Mucosa of stomach (tissue), 1 donor: ENCODE results near the gene MX2.
"Not testable (repeated sequence)": the region's sequence is repeated elsewhere in the genome, so short reads cannot be mapped to it uniquely, and the experiment has no call there.

Experiments
- H3K27me3 ChIP-seq: one replicate; pipeline ENCODE4 v1.7.0; 2013; ENCODE audit warnings: mild to moderate bottlenecking, low read length; ENCODE audit not compliant: control insufficient read depth, insufficient read depth
- H3K36me3 ChIP-seq: one replicate; pipeline ENCODE4 v1.7.0; 2013; ENCODE audit warnings: low read length; ENCODE audit not compliant: control insufficient read depth, insufficient read depth
- H3K4me1 ChIP-seq: one replicate; pipeline ENCODE4 v1.7.0; 2013; ENCODE audit warnings: mild to moderate bottlenecking, low read length; ENCODE audit not compliant: control insufficient read depth, insufficient read depth
- H3K4me3 ChIP-seq: one replicate; pipeline ENCODE4 v1.7.0; 2013; ENCODE audit warnings: low read length
- H3K9ac ChIP-seq: one replicate; pipeline ENCODE4 v1.7.0; 2013; ENCODE audit warnings: mild to moderate bottlenecking, low read length, moderate library complexity
- H3K9me3 ChIP-seq: one replicate; pipeline ENCODE4 v1.7.0; 2013; ENCODE audit warnings: mild to moderate bottlenecking, low read length, moderate library complexity; ENCODE audit not compliant: control insufficient read depth
- donor health status: Pancreatic carcinoma.

The MX2 gene

GRCh38 chr21:41361786-41362604, at the start of gene MX2:
Gene MX2, plus strand, starts transcription at chr21:41362027. Its CDS starts 14,880 bp downstream, at chr21:41376907.
- Histone ChIP-seq H3K9me3 (no peaks in the 10 kb centered on the region), H3K4me1 (peaks cover 85% of the 10 kb centered on the region), H3K4me3 (peak within 1 kb of the TSS; percentile 27), H3K9ac (peak within 1 kb of the TSS; percentile 51), H3K36me3 (no peaks in the 10 kb centered on the region), H3K27me3 (no peaks in the 10 kb centered on the region)

GRCh38 chr21:41313285-41314164, 48.3 kb upstream of the MX2 start:
- H3K4me3 ChIP-seq, H3K36me3 ChIP-seq, H3K27me3 ChIP-seq, H3K9me3 ChIP-seq, H3K9ac ChIP-seq: not testable (repeated sequence)
- peaks cover 14% of the 10 kb centered on the region for H3K4me1 ChIP-seq

- H3K27me3 ChIP-seq, result peaks cover 5% of the 10 kb centered on the region
- no peak overlapping the region for H3K4me3 ChIP-seq
- H3K36me3 ChIP-seq, result peaks cover 4% of the 10 kb centered on the region
- H3K9me3 ChIP-seq, result no peaks in the 10 kb centered on the region
- H3K9ac ChIP-seq, result no peak overlapping the region
- peaks cover 32% of the 10 kb centered on the region for H3K4me1 ChIP-seq
These were observed 46.1 kb upstream of the MX2 start for GRCh38 chr21:41315726-41316125.

- no peaks in the 10 kb centered on the region for H3K9me3 ChIP-seq
- H3K4me1 ChIP-seq, result peaks cover 39% of the 10 kb centered on the region
- H3K36me3 ChIP-seq, result peaks cover 9% of the 10 kb centered on the region
- H3K27me3 ChIP-seq, result peaks cover 5% of the 10 kb centered on the region
- H3K4me3 ChIP-seq, result peak within 1 kb of the TSS; percentile 54
- H3K9ac ChIP-seq, result peak within 1 kb of the TSS; percentile 94
These were observed 45.4 kb upstream of the MX2 start, which contains the start of gene FAM3B for GRCh38 chr21:41316200-41317062. Gene FAM3B, plus strand, starts transcription at chr21:41316801. Its CDS starts 79 bp downstream, at chr21:41316880.

- no peaks in the 10 kb centered on the region for H3K9me3 ChIP-seq
- H3K36me3 ChIP-seq, result peaks cover 9% of the 10 kb centered on the region
- H3K4me1 ChIP-seq, result peaks cover 45% of the 10 kb centered on the region
- peaks cover 5% of the 10 kb centered on the region for H3K27me3 ChIP-seq
- H3K9ac ChIP-seq, result peak overlapping the region; percentile 94
- H3K4me3 ChIP-seq, result peak overlapping the region; percentile 54
These were observed 44.8 kb upstream of the MX2 start for GRCh38 chr21:41317063-41317392.

GRCh38 chr21:41317458-41317857, 44.4 kb upstream of the MX2 start:
- Histone ChIP-seq H3K4me3 (peak overlapping the region; percentile 54), H3K9ac (peak overlapping the region; percentile 94), H3K9me3 (no peaks in the 10 kb centered on the region), H3K4me1 (peaks cover 48% of the 10 kb centered on the region), H3K27me3 (peaks cover 5% of the 10 kb centered on the region), H3K36me3 (peaks cover 9% of the 10 kb centered on the region)

GRCh38 chr21:41318218-41318617, 43.6 kb upstream of the MX2 start:
- Histone ChIP-seq H3K9me3 (no peaks in the 10 kb centered on the region), H3K27me3 (peaks cover 5% of the 10 kb centered on the region), H3K4me3 (no peak overlapping the region), H3K36me3 (peaks cover 9% of the 10 kb centered on the region), H3K4me1 (peaks cover 56% of the 10 kb centered on the region), H3K9ac (peak overlapping the region; percentile 94)

- Histone ChIP-seq H3K4me1 (peaks cover 65% of the 10 kb centered on the region), H3K27me3 (peaks cover 5% of the 10 kb centered on the region), H3K9ac (no peak overlapping the region), H3K36me3 (peaks cover 9% of the 10 kb centered on the region), H3K9me3 (no peaks in the 10 kb centered on the region), H3K4me3 (no peak overlapping the region)
These were observed 42.6 kb upstream of the MX2 start for GRCh38 chr21:41319273-41319672.

- H3K4me3 ChIP-seq, result no peak overlapping the region
- H3K9ac ChIP-seq, result no peak overlapping the region
- peaks cover 77% of the 10 kb centered on the region for H3K4me1 ChIP-seq
- peaks cover 9% of the 10 kb centered on the region for H3K36me3 ChIP-seq
- peaks cover under 1% of the 10 kb centered on the region for H3K27me3 ChIP-seq
- H3K9me3 ChIP-seq, result no peaks in the 10 kb centered on the region
These were observed 40.5 kb upstream of the MX2 start for GRCh38 chr21:41321211-41321907.

- peaks cover 84% of the 10 kb centered on the region for H3K4me1 ChIP-seq
- H3K4me3 ChIP-seq, result no peak overlapping the region
- no peak overlapping the region for H3K9ac ChIP-seq
- peaks cover 9% of the 10 kb centered on the region for H3K36me3 ChIP-seq
- no peaks in the 10 kb centered on the region for H3K9me3 ChIP-seq
- no peaks in the 10 kb centered on the region for H3K27me3 ChIP-seq
These were observed 39.8 kb upstream of the MX2 start for GRCh38 chr21:41321908-41322495.
